Small intestine (tissue), 7 donors: Measurements from ENCODE around the gene SP5. TPM values are rescaled to one million over a fixed set of nuclear protein-coding genes. Genes with fewer than 3 reads are reported as not detected.

Source experiments
- DNase-seq, 2 donors: peaks; one replicate each; pipeline versions ENCODE4 v3.0.0 to v3.0.0-alpha.2; 2013
- FAIRE-seq: peaks from 2 replicates; lab custom pipeline; 2012; peaks lifted over from hg19 to GRCh38; lab: Jason Lieb, UNC
- H3K27ac ChIP-seq, 3 donors: one replicate each; pipeline ENCODE4 v1.5.1; 2013; ENCODE audit warnings: low read length in 2 of 3, mild to moderate bottlenecking in 2 of 3, control low read depth in 1 of 3, inconsistent platforms in 1 of 3, low read depth in 1 of 3, moderate library complexity in 1 of 3
- H3K27me3 ChIP-seq, 3 donors: one replicate each; pipeline ENCODE4 v1.6.1; 2013; ENCODE audit warnings: low read length in 3 of 3, inconsistent platforms in 1 of 3; ENCODE audit not compliant: control insufficient read depth in 3 of 3, insufficient read depth in 3 of 3
- H3K36me3 ChIP-seq, 3 donors: one replicate each; pipeline ENCODE4 v1.6.1; 2013; ENCODE audit warnings: low read length in 3 of 3, inconsistent platforms in 1 of 3, low read depth in 1 of 3, mild to moderate bottlenecking in 1 of 3, moderate library complexity in 1 of 3; ENCODE audit not compliant: control insufficient read depth in 3 of 3, insufficient read depth in 2 of 3
- H3K4me1 ChIP-seq, 3 donors: one replicate each; pipeline ENCODE4 v1.6.1; 2013; ENCODE audit warnings: low read length in 2 of 3, inconsistent platforms in 1 of 3, low read depth in 1 of 3, mild to moderate bottlenecking in 1 of 3, moderate library complexity in 1 of 3; ENCODE audit not compliant: control insufficient read depth in 3 of 3, insufficient read depth in 2 of 3
- H3K4me3 ChIP-seq, 3 donors: one replicate each; pipeline ENCODE4 v1.5.1; 2013; ENCODE audit warnings: low read length in 3 of 3, control low read depth in 1 of 3, inconsistent platforms in 1 of 3, low read depth in 1 of 3, mild to moderate bottlenecking in 1 of 3, moderate library complexity in 1 of 3
- H3K9me3 ChIP-seq, 2 donors: one replicate each; pipeline ENCODE4 v1.6.1; 2013; ENCODE audit warnings: low read depth in 1 of 2, low read length in 1 of 2; ENCODE audit not compliant: control insufficient read depth in 2 of 2, insufficient read depth in 1 of 2
- WGBS, 3 donors: extraction: QIAGEN DNeasy Blood & Tissue Kit; methylation state at CpG; one replicate each; pipeline ENCODE4 v1.1.7; 2013; 5-methylcytosine and 5-hydroxymethylcytosine counted together
- polyA plus RNA-seq, 4 donors: library from polyadenylated mRNA; stranded (reverse) in 3 of 4; unstranded in 1 of 4; fragments of 200-250 nt in 3 of 4; fragments of 120-200 nt in 1 of 4; gene quantifications; one replicate each; pipeline versions ENCODE4 v1.2.1 to v1.2.3, GENCODE V29; 2013
- donor health status: healthy with polysubstance abuse.
- donor health status: control.
- donor health status: control.
- donor health status: Bipolar disorder and iron deficiency.
- donor health status: healthy.

The SP5 gene
- polyA plus RNA-seq, 4 donors = 0.54 to 5.9 (median 1.1) TPM

- FAIRE-seq (no peak), DNase-seq (peak; percentile 30 to 65)
- peak overlapping the region in 2 of 3 donors; percentile 13 to 71 for H3K27ac ChIP-seq
- WGBS, 3 donors = 2 to 8% (median 7%) methylated on average over 58 to 76 of the region's 76 CpGs
- H3K9me3 ChIP-seq = peaks cover 0 to 2% of the 10 kb centered on the region in 2 donors
- peak overlapping the region in 2 of 3 donors; percentile 58 to 61 for H3K4me3 ChIP-seq
- H3K36me3 ChIP-seq = no peaks in the 10 kb centered on the region
- H3K4me1 ChIP-seq = peaks cover 3 to 27% (median 5%) of the 10 kb centered on the region in 3 donors
- H3K27me3 ChIP-seq = peaks cover 10 to 80% (median 34%) of the 10 kb centered on the region in 3 donors
Observed at GRCh38 chr2:170713543-170714380, 1.4 kb upstream of the SP5 start.

- peak; percentile 77 to 79 for DNase-seq
- Histone ChIP-seq H3K4me3 (peak overlapping the region in 2 of 3 donors; percentile 58 to 61), H3K27ac (peak overlapping the region in 2 of 3 donors; percentile 13 to 71), H3K4me1 (peaks cover 3 to 27% (median 5%) of the 10 kb centered on the region in 3 donors), H3K36me3 (no peaks in the 10 kb centered on the region), H3K27me3 (peaks cover 10 to 80% (median 34%) of the 10 kb centered on the region in 3 donors), H3K9me3 (peaks cover 0 to 2% of the 10 kb centered on the region in 2 donors)
- WGBS, 3 donors = 1% methylated on average over 41 to 59 of the region's 59 CpGs
- no peak for FAIRE-seq
Observed at GRCh38 chr2:170714381-170715061, 616 bp upstream of the SP5 start.

GRCh38 chr2:170715932-170716777 lies 1.0 kb downstream of the SP5 start:
- FAIRE-seq (no peak), DNase-seq (peak; percentile 18 to 49)
- Histone ChIP-seq H3K27ac (peak overlapping the region in 1 of 3 donors; percentile 36), H3K4me3 (peak overlapping the region; percentile 15 to 61 (median 45)), H3K4me1 (peaks cover 3 to 27% (median 5%) of the 10 kb centered on the region in 3 donors), H3K9me3 (peaks cover 0 to 2% of the 10 kb centered on the region in 2 donors), H3K27me3 (peaks cover 10 to 64% (median 34%) of the 10 kb centered on the region in 3 donors), H3K36me3 (no peaks in the 10 kb centered on the region)
- 2 to 5% (median 4%) methylated on average over 66 to 95 of the region's 95 CpGs for WGBS, 3 donors

GRCh38 chr2:170716851-170717598 lies 1.9 kb downstream of the SP5 start:
- WGBS, 3 donors = 16 to 54% (median 40%) methylated on average over 61 to 74 of the region's 74 CpGs
- FAIRE-seq (no peak), DNase-seq (peak; percentile 64 to 88)
- Histone ChIP-seq H3K27me3 (peaks cover 10 to 55% (median 34%) of the 10 kb centered on the region in 3 donors), H3K4me1 (peaks cover 3 to 27% (median 5%) of the 10 kb centered on the region in 3 donors), H3K27ac (no peak overlapping the region), H3K4me3 (peak overlapping the region in 2 of 3 donors; percentile 35 to 61), H3K36me3 (no peaks in the 10 kb centered on the region), H3K9me3 (peaks cover 0 to 2% of the 10 kb centered on the region in 2 donors)

GRCh38 chr2:170717599-170717963 lies 2.4 kb downstream of the SP5 start:
- 50 to 81% (median 68%) methylated on average over 10 of the region's 10 CpGs for WGBS, 3 donors
- no peak for DNase-seq
- H3K4me1 ChIP-seq = peaks cover 3 to 22% (median 5%) of the 10 kb centered on the region in 3 donors
- FAIRE-seq = no peak
- no peak overlapping the region for H3K27ac ChIP-seq
- H3K27me3 ChIP-seq = peaks cover 10 to 49% (median 30%) of the 10 kb centered on the region in 3 donors
- H3K9me3 ChIP-seq = peaks cover 0 to 2% of the 10 kb centered on the region in 2 donors
- H3K4me3 ChIP-seq = peak overlapping the region in 1 of 3 donors; percentile 35
- H3K36me3 ChIP-seq = no peaks in the 10 kb centered on the region

- FAIRE-seq (no peak), DNase-seq (no peak)
- Histone ChIP-seq H3K27me3 (peaks cover 7 to 44% (median 26%) of the 10 kb centered on the region in 3 donors), H3K4me3 (no peak overlapping the region), H3K36me3 (no peaks in the 10 kb centered on the region), H3K27ac (no peak overlapping the region), H3K4me1 (peaks cover 3 to 19% (median 5%) of the 10 kb centered on the region in 3 donors), H3K9me3 (peaks cover 0 to 2% of the 10 kb centered on the region in 2 donors)
- 51 to 70% (median 64%) methylated on average over 18 of the region's 18 CpGs for WGBS, 3 donors
Observed at GRCh38 chr2:170717991-170718589, 3.0 kb downstream of the SP5 start.

GRCh38 chr2:170719810-170720209 lies 4.7 kb downstream of the SP5 start:
- FAIRE-seq (no peak), DNase-seq (no peak)
- H3K27me3 ChIP-seq = peaks cover 4 to 30% (median 21%) of the 10 kb centered on the region in 3 donors
- no peak overlapping the region for H3K4me3 ChIP-seq
- peaks cover 0 to 10% (median 3%) of the 10 kb centered on the region in 3 donors for H3K4me1 ChIP-seq
- peaks cover 0 to 2% of the 10 kb centered on the region in 2 donors for H3K9me3 ChIP-seq
- 26 to 34% (median 30%) methylated on average over 1 of the region's 1 CpG for WGBS, 3 donors
- H3K36me3 ChIP-seq = no peaks in the 10 kb centered on the region
- H3K27ac ChIP-seq = no peak overlapping the region
